GM19240 (cell line): Measurements from ENCODE around the gene BMPER.
"Not testable (repeated sequence)": the region's sequence is repeated elsewhere in the genome, so short reads cannot be mapped to it uniquely, and the experiment has no call there.

Experiments used
- DNase-seq: peaks from one replicate; pipeline ENCODE4 v3.0.0; 2011; ENCODE audit warnings: low spot score; ENCODE audit not compliant: insufficient read length

BMPER gene

GRCh38 chr7:34165927-34166550 lies 260.7 kb downstream of the BMPER start:
- DNase-seq, result no peak

GRCh38 chr7:34168013-34168412 lies 262.7 kb downstream of the BMPER start:
- no peak for DNase-seq

GRCh38 chr7:34174688-34175616 lies 269.6 kb downstream of the BMPER start:
- DNase-seq, result not testable (repeated sequence)

- no peak for DNase-seq
Measured at GRCh38 chr7:34175837-34176236, 270.5 kb downstream of the BMPER start.

GRCh38 chr7:34177476-34177875 lies 272.1 kb downstream of the BMPER start:
- DNase-seq, result no peak

GRCh38 chr7:34181271-34181958 lies 276.1 kb downstream of the BMPER start:
- DNase-seq, result no peak

- no peak for DNase-seq
Measured at GRCh38 chr7:34184466-34184865, 279.1 kb downstream of the BMPER start.

- DNase-seq, result no peak
Measured at GRCh38 chr7:34187798-34188307, 282.5 kb downstream of the BMPER start.

GRCh38 chr7:34189031-34189430 lies 283.7 kb downstream of the BMPER start:
- no peak for DNase-seq

GRCh38 chr7:34190299-34190698 lies 285.0 kb downstream of the BMPER start:
- no peak for DNase-seq

GRCh38 chr7:34191162-34191561 lies 285.8 kb downstream of the BMPER start:
- DNase-seq, result no peak

- DNase-seq, result no peak
Measured at GRCh38 chr7:34191771-34192479, 286.6 kb downstream of the BMPER start.

- no peak for DNase-seq
Measured at GRCh38 chr7:34192906-34193305, 287.6 kb downstream of the BMPER start.

- no peak for DNase-seq
Measured at GRCh38 chr7:34198231-34198641, 292.9 kb downstream of the BMPER start.
